CD4-positive, alpha-beta T cell treated with Interferon gamma for 1 hour (primary cell): ENCODE data around the gene A2ML1.

ENCODE experiments used
- DNase-seq: peaks from one replicate; pipeline ENCODE4 v3.0.0-alpha.2; 2020

Gene A2ML1

DNA sequence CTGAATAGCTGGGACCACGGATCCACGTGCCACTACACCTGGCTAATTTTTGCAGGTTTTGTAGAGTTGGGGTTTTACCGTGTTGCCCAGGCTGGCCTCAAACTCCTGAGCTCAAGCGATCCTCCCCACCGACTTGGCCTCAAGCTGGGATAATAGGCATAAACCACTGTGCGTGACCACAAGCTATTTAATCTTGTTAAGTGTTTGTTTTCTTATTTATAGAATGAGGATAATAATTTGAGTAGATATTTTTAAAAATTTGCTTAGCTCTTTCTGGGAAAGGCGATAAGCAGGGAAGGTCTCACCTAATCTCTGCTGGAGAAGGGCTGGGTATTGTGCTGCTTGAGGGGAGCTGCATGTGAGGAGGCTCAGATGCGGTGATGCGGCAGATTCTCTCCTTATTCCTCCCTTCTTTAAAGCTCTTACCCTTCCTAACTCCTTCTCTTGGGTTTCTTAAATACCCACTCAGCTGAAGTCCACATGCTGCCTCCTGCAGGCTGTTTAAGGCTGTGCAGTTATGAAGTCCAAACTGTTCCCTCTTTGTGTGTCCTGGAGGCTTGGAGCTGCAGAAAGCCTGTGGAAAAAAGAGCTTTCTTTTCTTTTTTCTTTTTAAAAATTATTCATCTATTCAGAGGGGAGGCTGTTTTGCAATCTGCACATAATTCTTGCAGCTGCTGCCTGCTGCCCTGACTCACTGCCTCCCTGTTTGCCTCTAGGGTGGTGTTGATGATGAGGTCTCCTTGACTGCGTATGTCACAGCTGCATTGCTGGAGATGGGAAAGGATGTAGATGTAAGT is 37.9 kb downstream of the A2ML1 start:
- DNase-seq: peak; percentile 15

DNA sequence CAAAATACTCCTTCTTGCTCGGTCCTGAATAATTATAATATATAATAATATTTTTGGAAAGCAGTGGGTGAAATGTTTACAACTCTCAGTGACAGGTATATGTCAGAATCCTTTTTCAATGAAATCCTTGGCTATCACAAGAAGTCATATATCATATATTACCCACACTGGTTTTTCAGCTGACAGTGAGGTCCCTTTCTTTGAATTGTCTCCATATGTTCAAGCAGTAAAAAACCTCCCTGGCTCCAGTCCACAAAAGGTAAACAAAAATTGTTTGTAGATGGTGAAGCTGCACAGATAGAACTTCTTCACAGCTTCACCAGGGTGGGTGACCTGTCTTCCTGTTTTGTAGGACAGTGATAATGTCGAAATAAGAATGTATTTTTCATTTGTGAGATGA is 44.0 kb downstream of the A2ML1 start:
- DNase-seq: no peak

DNA sequence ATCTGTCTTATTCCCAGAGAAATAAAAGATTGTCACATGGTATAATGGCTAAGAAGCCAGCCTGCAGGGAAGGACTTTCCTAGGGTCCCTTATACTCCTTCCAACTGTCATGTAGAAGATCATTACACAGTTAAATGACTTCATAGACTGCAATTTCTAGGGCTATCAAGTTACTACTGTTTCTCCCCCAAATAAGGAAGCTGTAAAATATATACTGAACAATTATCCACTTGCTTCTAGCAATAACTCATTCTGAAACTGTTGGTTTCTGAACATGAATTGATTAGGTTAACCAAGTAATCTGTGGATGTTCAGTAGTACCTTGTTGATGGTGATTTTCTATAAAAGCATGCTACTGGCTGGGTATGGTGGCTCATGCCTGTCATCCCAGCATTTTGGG is 44.6 kb downstream of the A2ML1 start:
- no peak for DNase-seq

DNA sequence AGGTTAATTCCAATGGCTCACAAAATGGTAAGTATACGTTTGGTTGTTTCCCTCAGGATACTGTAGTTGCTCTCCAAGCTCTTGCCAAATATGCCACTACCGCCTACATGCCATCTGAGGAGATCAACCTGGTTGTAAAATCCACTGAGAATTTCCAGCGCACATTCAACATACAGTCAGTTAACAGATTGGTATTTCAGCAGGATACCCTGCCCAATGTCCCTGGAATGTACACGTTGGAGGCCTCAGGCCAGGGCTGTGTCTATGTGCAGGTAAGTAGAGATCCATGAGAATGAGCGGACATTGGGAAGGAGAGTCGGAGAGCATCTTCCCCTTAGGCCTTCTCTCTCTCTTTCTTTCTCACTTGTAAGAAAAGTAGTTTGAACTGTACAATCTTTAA is 45.4 kb downstream of the A2ML1 start:
- no peak for DNase-seq

DNA sequence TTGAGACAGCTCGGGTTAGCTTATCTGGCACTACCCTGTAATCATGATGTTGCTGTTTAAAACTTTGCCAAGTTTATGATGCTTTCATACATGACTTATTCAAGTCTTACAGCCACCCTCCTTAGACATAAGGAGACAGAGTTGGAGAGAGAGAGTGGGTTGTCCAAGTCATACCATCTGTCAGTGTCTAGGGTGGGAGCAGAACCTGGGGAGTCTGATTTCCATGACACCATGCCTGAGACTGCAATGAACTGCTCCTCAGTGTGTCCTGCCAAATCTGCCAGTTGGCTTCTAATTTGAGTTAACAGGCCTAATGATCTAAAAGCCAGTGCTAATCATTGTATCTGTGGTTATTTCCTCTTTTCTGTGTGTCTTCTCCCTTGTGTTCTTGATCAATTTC is 48.2 kb downstream of the A2ML1 start:
- DNase-seq: no peak

DNA sequence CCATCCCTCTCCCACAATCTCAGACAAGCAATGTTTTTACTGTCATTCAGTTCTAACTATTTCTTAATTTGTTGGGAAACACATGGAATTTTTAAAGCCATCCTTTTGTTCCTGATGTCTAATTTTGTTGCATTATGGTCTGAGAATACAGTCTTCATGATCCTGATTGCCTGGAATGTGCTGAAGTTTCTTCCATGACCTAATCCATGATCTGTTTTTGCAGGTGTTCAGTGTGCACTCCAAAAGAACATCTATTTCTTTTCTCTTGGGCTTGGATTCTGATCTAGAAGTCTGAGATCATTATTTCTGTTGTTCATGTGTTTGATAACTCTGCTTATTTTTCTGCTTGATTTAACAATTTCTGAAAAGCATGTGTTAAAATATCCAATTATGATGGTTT is 48.6 kb downstream of the A2ML1 start:
- no peak for DNase-seq

DNA sequence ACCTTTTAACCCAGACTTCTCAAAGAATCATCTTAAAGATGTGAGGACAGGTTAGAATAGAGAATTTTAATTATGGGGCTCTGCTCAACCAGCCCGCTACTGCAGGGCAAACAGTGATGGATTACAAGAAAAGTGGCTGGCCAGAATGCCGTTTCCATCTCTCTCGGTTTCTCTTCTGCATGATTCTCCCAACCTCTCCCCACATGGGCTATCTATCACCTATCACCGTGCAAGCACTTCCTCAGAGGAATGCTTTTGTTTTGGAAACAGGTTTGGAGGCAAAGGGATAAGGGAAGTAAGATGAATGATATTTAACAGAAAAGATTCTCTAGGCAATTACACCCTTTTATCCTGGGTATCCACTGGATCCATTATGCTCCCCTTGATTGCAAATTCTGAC is 54.5 kb downstream of the A2ML1 start:
- no peak for DNase-seq

DNA sequence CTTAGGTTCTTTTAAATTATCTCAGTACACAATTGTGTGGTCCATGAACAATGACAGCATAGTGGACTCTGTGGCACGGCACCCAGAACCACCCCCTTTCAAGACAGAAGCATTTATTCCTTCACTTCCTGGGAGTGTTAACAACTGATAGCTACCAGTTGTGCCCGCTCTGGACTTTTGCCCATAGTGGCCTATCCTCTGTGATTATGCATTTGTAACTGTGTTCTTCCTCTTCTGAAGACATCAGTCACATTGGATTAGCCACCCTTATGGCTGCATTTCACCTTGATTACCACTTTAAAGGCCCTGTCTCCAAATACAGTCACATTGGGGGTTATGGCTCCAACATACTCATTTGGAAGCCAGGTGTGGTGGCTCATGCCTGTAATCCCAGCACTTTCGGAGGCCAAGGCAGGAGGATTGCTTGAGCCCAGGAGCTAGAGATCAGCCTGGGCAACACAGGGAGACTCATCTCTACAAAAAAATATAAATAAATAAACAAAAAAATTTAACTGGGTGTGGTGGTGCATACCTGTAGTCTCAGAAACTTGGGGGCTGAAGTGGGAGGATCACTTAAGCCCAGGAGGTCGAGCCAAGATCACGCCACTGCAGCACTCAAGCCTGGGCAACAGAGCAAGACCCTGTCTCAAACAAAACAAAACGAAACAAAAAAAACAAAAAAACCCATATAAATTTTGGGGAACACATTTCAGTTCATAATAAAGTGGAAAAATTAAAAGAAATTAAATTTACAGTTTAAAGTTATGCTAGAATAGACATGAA is 64.3 kb downstream of the A2ML1 start:
- no peak for DNase-seq

DNA sequence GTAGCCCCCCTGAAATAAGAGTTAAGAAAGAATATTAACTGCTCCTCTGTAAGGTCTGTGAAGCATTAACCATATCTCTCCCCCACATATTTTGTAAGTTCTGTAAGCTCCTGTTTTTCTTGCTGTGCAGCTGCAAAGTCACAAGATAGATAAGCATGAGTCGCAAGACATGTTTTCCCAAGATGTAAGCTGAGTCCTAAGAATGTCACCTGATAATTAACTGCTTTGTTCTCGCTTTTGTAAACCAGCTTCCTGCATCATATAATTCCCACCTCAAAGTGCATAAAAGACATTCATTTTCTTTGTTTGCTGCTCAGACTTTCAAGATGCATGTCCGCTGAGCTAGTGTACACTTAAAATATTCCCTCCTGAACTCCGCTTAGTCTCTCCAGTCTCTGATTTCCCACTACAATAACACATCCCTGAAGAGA is 64.9 kb downstream of the A2ML1 start:
- no peak for DNase-seq

DNA sequence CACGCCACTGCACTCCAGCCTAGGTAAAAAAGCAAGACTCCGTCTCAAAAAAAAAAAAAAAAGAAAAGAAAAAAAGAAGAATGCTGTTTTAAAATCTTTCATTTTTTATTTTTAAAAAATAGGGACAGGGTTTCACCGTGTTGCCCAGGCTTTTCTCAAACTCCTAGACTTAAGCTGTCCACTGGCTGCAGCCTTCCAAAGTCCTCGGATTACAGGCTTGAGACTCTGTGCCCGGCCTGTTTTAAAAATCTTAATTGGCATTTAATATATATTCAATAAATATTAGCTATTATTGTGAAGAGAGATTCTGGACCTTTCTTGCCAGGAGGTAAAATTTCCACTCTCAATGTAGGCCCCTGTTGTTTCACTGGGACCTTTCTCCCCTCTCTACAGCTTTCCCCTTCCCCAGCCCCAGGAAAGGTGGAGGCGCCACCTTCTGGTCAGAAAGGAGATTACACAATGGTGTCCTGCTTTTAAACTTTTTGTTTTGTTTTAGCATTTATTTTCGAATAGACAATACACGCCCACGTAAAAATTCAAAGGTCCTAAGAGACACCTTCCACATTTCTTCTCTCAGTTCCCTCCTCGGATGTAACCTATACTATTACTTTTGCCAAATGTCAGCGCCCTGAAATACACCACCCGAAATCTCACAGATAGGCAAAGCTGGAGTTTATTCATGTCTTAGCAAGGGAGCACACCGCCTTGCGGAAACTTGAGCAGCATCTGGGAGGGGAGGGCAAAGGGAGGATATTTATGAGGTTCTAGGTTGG is 68.1 kb downstream of the A2ML1 start:
- DNase-seq: peak; percentile 26

DNA sequence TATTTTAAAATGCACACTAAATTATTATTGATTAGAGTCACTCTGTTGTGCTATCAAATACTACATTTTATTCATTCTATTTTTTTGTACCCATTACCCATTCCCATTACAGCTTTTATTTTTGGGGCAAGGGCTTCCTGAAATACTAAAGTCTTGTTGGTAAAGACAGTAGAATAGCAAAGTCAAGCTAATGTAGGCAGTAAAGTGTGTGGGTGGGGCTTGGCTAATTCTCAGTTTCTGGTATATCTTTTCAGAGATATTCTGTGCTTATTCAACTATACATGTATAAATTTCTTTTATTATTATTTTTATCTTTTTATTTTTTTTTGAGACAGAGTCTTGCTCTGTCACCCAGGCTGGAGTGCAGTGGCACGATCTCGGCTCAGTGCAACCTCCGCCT is 69.6 kb downstream of the A2ML1 start:
- DNase-seq: no peak

DNA sequence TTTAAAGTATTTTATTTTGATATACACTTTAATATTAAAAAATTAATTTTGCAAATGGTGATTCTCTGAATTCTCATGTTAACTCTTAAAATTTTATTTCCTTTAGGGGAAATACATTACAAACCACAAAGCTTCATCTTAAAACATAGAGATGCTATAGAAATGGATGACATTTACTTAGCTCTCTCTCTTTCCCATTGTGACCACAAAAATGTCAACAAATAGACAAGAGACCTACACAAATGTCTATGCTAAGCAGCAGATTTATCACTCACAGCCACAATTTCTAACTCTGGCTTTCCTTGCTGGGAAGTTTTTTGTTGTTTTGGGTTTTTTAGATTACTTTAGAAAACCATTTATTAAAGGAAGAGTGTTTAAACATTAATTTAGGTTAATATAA is 72.0 kb downstream of the A2ML1 start:
- DNase-seq: no peak

DNA sequence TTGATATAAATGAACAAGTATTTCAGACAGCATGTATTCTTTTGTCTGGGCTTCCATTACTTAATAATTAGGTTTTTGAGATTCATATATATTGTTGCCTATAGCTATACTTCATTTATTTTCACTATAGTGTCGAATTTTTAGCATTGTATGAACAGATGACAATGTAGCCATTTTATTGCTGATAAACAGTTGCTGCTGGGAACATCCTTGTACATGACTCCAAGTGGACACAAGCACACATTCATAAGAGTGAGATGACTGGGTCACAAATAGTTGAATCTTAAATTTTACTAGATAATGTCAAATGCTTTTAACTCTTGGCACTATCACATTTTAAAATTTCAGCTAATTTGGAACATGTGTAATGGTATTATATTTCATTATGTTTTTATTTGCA is 72.6 kb downstream of the A2ML1 start:
- DNase-seq: no peak

DNA sequence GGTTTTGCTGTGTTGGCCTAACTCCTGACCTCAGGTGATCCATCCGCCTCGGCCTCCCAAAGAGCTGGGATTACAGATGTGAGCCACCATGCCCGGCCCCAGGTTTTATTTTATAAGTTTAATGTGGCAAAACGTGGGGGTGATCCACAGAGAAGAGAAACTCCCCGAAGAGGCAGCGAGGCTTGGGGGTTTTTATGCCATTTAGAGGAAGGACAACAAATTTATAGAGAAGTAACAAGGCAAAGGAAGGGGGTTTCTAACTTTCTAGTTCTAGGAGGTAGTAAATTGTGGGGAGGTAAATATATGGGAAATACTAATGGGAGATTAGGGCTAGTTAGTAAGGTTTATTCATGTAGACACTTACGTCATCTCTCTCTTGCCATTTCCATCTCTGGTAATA is 74.7 kb downstream of the A2ML1 start:
- DNase-seq: no peak

DNA sequence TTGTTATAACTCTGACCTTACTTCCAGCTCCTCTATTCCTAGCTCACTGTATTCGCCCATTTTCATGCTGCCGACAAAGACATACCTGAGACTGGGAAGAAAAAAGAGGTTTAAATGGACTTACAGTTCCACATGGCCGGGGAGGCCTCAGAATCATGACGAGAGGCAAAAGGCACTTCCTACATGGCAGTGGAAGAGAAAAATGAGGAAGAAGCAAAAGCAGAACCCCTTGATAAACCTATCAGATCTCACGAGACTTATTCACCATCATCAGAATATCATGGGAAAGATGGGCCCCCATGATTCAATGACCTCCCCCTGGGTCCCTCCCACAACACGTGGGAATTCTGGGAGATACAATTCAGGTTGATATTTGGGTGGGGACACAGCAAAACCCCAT is 77.4 kb downstream of the A2ML1 start:
- DNase-seq: no peak

DNA sequence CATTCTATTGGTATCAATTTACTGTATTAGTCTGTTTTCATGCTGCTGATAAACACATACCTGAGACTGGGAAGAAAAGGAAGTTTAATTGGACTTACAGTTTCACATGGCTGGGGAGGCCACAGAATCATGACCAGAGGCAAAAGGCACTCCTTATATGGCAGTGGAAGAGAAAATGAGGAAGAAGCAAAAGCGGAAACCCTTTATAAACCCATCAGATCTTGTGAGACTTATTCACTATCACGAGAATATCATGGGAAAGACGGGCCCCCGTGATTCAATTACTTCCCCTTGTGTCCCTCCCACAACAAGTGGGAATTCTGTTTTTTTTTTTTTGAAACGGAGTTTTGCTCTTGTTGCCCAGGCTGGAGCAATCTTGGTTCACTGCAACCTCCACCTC is 80.3 kb downstream of the A2ML1 start:
- DNase-seq: peak; percentile 25

DNA sequence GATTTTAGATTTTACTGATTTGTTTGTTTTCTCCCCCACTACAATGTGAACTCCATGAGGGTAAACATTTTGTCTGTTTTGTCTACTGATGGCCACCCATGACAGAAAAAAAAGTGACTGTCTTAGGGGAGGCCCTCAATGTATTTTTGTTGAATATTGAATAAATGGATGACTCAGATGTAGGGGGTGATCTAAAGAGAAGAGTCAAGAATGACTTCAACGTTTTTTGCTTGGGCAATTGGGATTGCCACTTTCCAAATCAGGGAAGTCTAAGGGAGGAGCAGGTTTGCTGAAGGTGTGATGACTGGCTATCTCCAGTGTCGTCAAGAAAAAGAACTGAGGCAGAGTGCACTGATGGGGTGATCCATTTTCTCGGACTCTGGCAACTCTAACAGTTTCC is 81.2 kb downstream of the A2ML1 start:
- no peak for DNase-seq

DNA sequence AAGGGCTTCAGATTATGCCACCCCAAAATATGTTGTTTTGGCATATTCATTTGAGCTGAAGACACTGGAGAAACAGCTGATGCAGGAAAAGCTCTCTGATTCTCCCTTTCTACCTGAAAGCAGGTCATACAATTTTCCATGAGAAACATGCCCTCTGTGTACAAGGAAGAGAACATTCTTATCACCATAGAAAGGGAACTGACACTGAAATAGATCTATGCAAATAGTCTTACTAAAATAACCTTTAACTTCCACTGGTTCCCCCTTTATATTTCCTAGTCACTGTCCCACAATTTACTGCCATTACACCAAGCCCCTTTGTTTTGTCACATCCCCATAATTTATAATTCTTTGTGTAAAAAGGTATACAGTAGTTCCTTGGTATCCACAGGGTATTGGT is 82.2 kb downstream of the A2ML1 start:
- no peak for DNase-seq

DNA sequence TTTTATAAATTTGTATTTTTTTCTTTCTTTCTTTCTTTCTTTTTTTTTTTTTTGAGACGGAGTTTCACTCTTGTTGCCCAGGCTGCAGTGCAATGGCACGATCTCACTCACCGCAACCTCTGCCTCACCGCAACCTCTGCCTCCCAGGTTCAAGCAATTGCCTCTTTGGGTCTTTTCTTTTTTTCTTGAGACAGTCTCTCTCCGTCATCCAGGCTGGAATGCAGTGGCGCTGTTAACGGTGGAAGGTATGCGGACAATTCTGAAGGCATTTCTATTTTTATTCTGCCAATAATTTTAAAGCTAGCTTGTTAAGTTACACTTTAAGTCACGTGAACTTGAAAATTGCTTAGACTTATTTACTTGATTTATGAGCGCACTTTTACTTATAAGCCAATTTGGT is 83.1 kb downstream of the A2ML1 start:
- no peak for DNase-seq

DNA sequence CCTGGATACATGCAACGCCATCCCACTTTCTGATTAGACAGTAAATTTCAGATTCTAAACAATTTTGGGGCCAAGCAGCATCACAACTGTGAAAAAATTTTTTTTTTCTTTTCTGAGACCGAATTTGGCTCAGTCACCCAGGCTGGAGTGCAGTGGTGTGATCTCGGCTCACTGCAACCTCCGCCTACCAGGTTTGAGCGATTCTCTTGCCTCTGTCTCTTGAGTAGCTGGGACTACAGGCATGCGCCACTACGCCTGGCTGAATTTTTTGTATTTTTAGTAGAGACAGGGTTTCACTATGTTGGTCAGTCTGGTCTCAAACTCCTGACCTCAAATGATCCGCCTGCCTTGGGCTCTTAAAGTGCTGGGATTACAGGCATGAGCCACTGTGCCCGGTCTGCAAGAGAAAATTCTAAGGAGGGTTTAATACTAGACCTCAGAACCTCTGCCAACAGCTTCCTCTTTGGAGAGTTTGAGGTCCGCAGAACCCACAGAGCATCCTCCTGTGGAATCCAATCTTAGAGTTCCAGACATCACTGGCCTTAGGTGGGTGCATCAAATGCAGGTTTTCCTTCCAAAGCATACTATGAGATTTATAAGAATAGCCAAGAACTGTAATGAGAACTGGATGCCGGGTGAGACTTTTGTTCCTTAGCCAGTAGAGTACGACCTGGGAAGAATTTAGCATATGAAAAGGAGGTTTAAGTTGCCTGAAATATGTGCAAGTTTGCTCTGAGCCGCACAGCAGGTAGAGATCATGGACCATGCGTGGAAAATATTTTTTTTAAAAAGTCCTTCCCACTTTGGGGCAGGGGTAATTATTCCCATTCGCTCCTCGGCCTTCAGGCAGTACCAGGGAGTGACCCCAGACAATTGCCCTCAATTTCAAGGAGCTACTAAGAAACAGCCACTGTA is 84.1 kb downstream of the A2ML1 start:
- DNase-seq: no peak

DNA sequence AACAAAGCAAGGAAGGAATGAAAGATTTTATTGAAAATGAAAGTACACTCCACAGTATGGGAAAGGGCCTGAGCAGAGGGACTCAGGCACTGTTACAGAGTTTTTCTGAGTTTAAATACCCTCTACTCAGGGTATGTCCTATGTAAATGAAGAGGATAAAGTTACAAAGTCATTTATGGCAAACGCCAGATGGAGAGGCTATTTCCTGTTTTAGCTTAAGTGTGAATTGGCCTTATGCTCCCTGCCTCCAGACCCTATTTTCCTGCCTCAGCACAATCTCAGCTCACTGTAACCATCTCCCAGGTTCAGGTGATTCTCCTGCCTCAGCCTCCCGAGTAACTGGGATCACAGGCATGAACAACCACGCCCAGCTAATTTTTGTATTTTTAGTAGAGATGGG is 85.1 kb downstream of the A2ML1 start:
- no peak for DNase-seq

DNA sequence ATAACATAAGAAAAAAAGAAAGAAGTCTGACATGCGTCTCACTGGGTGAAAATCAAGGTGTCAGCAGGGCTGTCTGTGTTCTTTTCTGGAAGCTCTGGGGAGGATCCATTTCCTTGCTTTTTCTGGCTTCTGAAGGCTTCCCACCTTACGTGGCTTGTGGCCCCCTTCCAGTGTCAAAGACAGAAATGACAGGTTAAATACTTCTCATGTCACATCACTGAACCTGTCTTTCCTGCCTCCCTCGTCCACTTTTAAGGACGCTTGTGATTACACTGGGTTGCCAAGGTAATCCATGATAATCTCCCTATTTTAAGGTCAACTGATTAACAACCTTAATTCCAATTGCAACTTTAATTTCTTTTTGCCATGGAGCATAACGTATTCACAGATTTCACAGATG is 87.3 kb downstream of the A2ML1 start:
- DNase-seq: no peak
